ENCODE measurements around the gene PLXNA4.

- no peak for TF ChIP-seq CTCF (IDR thresholded peaks at IDR 0.05; ENCODE audit: low read depth, low read length, missing input control)
- no peak for TF ChIP-seq EGR1 (IDR thresholded peaks at IDR 0.05; ENCODE audit: low read depth in 2 of 2)
- TF ChIP-seq FOXA1 (IDR thresholded peaks at IDR 0.05): no peak
- TF ChIP-seq MAX (IDR thresholded peaks at IDR 0.05): no peak
Observed at GRCh38 chr7:132395361-132395760, 180.9 kb downstream of the PLXNA4 start.
